Liver (tissue), 9 donors: ENCODE results near the gene TMEM63B. TPM values are rescaled to one million over a fixed set of nuclear protein-coding genes. Genes with fewer than 3 reads are reported as not detected.
A peak's percentile ranks its signal among the peaks of the same experiment; 100 is the strongest.

ENCODE experiments used
- DNase-seq: peaks from one replicate; pipeline ENCODE4 v3.0.0-alpha.2; 2017; ENCODE audit warnings: low spot score
- H3K27ac ChIP-seq, 2 donors: one replicate each; pipeline ENCODE4 v1.7.0; 2013; ENCODE audit warnings: inconsistent platforms in 2 of 2, low read length in 2 of 2, control low read depth in 1 of 2, low read depth in 1 of 2, mild to moderate bottlenecking in 1 of 2
- H3K27me3 ChIP-seq, 4 donors: one replicate each; pipeline versions ENCODE4 v1.6.1 to v1.7.0; 2013; ENCODE audit warnings: low read length in 3 of 4, inconsistent platforms in 1 of 4, mild to moderate bottlenecking in 1 of 4, moderate library complexity in 1 of 4; ENCODE audit not compliant: control insufficient read depth in 4 of 4, insufficient read depth in 4 of 4
- H3K36me3 ChIP-seq, 4 donors: one replicate each; pipeline versions ENCODE4 v1.6.1 to v1.7.0; 2013; ENCODE audit warnings: low read length in 3 of 4, mild to moderate bottlenecking in 3 of 4, low read depth in 1 of 4, moderate library complexity in 1 of 4; ENCODE audit not compliant: control insufficient read depth in 4 of 4, insufficient read depth in 3 of 4
- H3K4me1 ChIP-seq, 4 donors: one replicate each; pipeline versions ENCODE4 v1.6.1 to v1.7.0; 2013; ENCODE audit warnings: low read length in 3 of 4, mild to moderate bottlenecking in 3 of 4, moderate library complexity in 1 of 4; ENCODE audit not compliant: control insufficient read depth in 4 of 4, insufficient read depth in 4 of 4
- H3K4me3 ChIP-seq, 3 donors: one replicate each; pipeline versions ENCODE4 v1.6.1 to v1.7.0; 2013; ENCODE audit warnings: low read length in 3 of 3, control low read depth in 1 of 3, low read depth in 1 of 3, mild to moderate bottlenecking in 1 of 3
- H3K9ac ChIP-seq, 2 donors: one replicate each; pipeline ENCODE4 v1.7.0; 2013; ENCODE audit warnings: low read length in 2 of 2, mild to moderate bottlenecking in 2 of 2, moderate library complexity in 2 of 2, control low read depth in 1 of 2, low read depth in 1 of 2
- H3K9me3 ChIP-seq, 4 donors: one replicate each; pipeline versions ENCODE4 v1.6.1 to v1.7.0; 2013; ENCODE audit warnings: low read length in 3 of 4; ENCODE audit not compliant: control insufficient read depth in 4 of 4
- ATF3 ChIP-seq: IDR thresholded peaks from 2 replicates; pipeline ENCODE4 v1.6.1; 2016; ENCODE audit warnings: antibody characterized with exemption
- CTCF ChIP-seq: fragments of 150-350 bp; IDR thresholded peaks from 2 replicates; pipeline ENCODE4 v1.5.1; 2017; ENCODE audit warnings: improper control_type of control experiment, low read depth, low read length; ENCODE audit not compliant: missing input control
- EGR1 ChIP-seq, 2 donors: IDR thresholded peaks; 2 replicates each; pipeline ENCODE4 v1.6.1; 2016 to 2018; ENCODE audit warnings: antibody characterized with exemption in 2 of 2, low read depth in 2 of 2
- FOXA1 ChIP-seq: IDR thresholded peaks from 2 replicates; pipeline ENCODE4 v1.6.1; 2016; ENCODE audit warnings: antibody characterized with exemption
- FOXA2 ChIP-seq: IDR thresholded peaks from 2 replicates; pipeline ENCODE4 v1.6.1; 2016; ENCODE audit warnings: antibody characterized with exemption
- GABPA ChIP-seq, 2 donors: IDR thresholded peaks in 1 of 2; conservative IDR thresholded peaks in 1 of 2; 2 replicates each; pipeline ENCODE4 v1.6.1; 2016; ENCODE audit warnings: antibody characterized with exemption in 2 of 2, mild to moderate bottlenecking in 1 of 2, moderate library complexity in 1 of 2
- HNF4A ChIP-seq, 2 donors: conservative IDR thresholded peaks; 2 replicates each; pipeline ENCODE4 v1.6.1; 2016; ENCODE audit warnings: antibody characterized with exemption in 2 of 2, mild to moderate bottlenecking in 2 of 2
- HNF4G ChIP-seq: IDR thresholded peaks from 2 replicates; pipeline ENCODE4 v1.6.1; 2016; ENCODE audit warnings: antibody characterized with exemption
- JUND ChIP-seq, 2 donors: IDR thresholded peaks; 2 replicates each; pipeline ENCODE4 v1.6.1; 2016; ENCODE audit warnings: antibody characterized with exemption in 2 of 2
- MAX ChIP-seq: IDR thresholded peaks from 2 replicates; pipeline ENCODE4 v1.6.1; 2016; ENCODE audit warnings: antibody characterized with exemption
- NR2F2 ChIP-seq: IDR thresholded peaks from 2 replicates; pipeline ENCODE4 v1.6.1; 2016; ENCODE audit warnings: antibody characterized with exemption
- RAD21 ChIP-seq, 2 donors: IDR thresholded peaks; 2 replicates each; pipeline ENCODE4 v1.6.1; 2016; ENCODE audit warnings: antibody characterized with exemption in 2 of 2, mild to moderate bottlenecking in 2 of 2
- REST ChIP-seq: IDR thresholded peaks from 2 replicates; pipeline ENCODE4 v1.6.1; 2016; ENCODE audit warnings: antibody characterized with exemption, mild to moderate bottlenecking
- RXRA ChIP-seq, 2 donors: IDR thresholded peaks; 2 replicates each; pipeline ENCODE4 v1.6.1; 2017 to 2018; ENCODE audit warnings: antibody characterized with exemption in 2 of 2, mild to moderate bottlenecking in 1 of 2
- SP1 ChIP-seq: IDR thresholded peaks from 2 replicates; pipeline ENCODE4 v1.6.1; 2018; ENCODE audit warnings: antibody characterized with exemption, mild to moderate bottlenecking
- TAF1 ChIP-seq: conservative IDR thresholded peaks from 2 replicates; pipeline ENCODE4 v1.6.1; 2016; ENCODE audit warnings: antibody characterized with exemption, mild to moderate bottlenecking
- YY1 ChIP-seq: IDR thresholded peaks from 2 replicates; pipeline ENCODE4 v1.6.1; 2016; ENCODE audit warnings: antibody characterized with exemption, mild to moderate bottlenecking
- ZBTB33 ChIP-seq: IDR thresholded peaks from 2 replicates; pipeline ENCODE4 v1.6.1; 2016; ENCODE audit warnings: antibody characterized with exemption
- WGBS: extraction: QIAGEN DNeasy Blood & Tissue Kit; methylation state at CpG from one replicate; pipeline ENCODE4 v1.1.7; 2013; 5-methylcytosine and 5-hydroxymethylcytosine counted together
- polyA plus RNA-seq, 2 donors: library from polyadenylated mRNA; stranded (reverse) in 1 of 2; unstranded in 1 of 2; fragments of 200-250 nt in 1 of 2; fragments of >200 nt in 1 of 2; fragmentation: Nextera tagmentation in 1 of 2; extraction: Ambion mirVana in 1 of 2; gene quantifications; one replicate each; pipeline versions ENCODE4 v1.2.1 to v1.2.3, GENCODE V29; 2013 to 2015
- total RNA-seq, 2 donors: library from RNA; depleted of rRNA; stranded (reverse); fragments of >200 nt; gene quantifications; one replicate each; pipeline ENCODE4 v1.2.3, GENCODE V29; 2014
- donor health status: healthy.
- donor health status: healthy.
- donor health status: healthy.
- donor health status: healthy.
- donor health status: healthy.

The TMEM63B gene
- total and polyA plus RNA-seq, 4 donors: 9.6 to 64.9 (median 37.6) TPM

- Histone ChIP-seq H3K27me3 (no peaks in the 10 kb centered on the region), H3K9me3 (no peaks in the 10 kb centered on the region), H3K27ac (no peak overlapping the region), H3K4me1 (peaks cover 0 to 8% (median 2%) of the 10 kb centered on the region in 4 donors), H3K4me3 (no peak overlapping the region), H3K36me3 (no peaks in the 10 kb centered on the region), H3K9ac (no peak overlapping the region)
- 24% methylated on average over 15 of the region's 15 CpGs for WGBS
- peak; percentile 85 for DNase-seq
- TF ChIP-seq EGR1 (IDR thresholded peaks at IDR 0.05; ENCODE audit: low read depth in 2 of 2) (no peak), RAD21 (IDR thresholded peaks at IDR 0.05) (peak; percentile 99 to 100), GABPA (IDR thresholded peaks at IDR 0.05 in 1 of 2, conservative IDR thresholded peaks at IDR 0.05 in 1 of 2) (no peak), TAF1 (no peak), RXRA (IDR thresholded peaks at IDR 0.05) (peak; percentile 32 to 38), FOXA1 (no peak), ZBTB33 (no peak), HNF4A (conservative IDR thresholded peaks at IDR 0.05) (peak; percentile 24 to 40), CTCF (peak; percentile 94), YY1 (no peak), JUND (IDR thresholded peaks at IDR 0.05) (no peak), REST (no peak), SP1 (peak; percentile 24), HNF4G (no peak), ATF3 (no peak), MAX (no peak), NR2F2 (no peak), FOXA2 (no peak)
Measured at GRCh38 chr6:44172731-44173500, 45.6 kb downstream of the TMEM63B start.
